OCI-LY3 (cell line): ENCODE data around the gene SNX25.
"Not testable (repeated sequence)": the region's sequence is repeated elsewhere in the genome, so short reads cannot be mapped to it uniquely, and the experiment has no call there.

Source experiments
- H2AFZ ChIP-seq: fragments of 200-600, 300-600 bp; shearing (Covaris generic); 2 replicates; pipeline ENCODE4 v1.6.0; 2014; ENCODE audit warnings: antibody characterized with exemption, low read depth, low read length
- H3K27ac ChIP-seq: fragments of 200-600, 300-600 bp; sonication (generic); 2 replicates; pipeline ENCODE4 v1.5.1; 2014; ENCODE audit warnings: mild to moderate bottlenecking, low read length, moderate library complexity, mixed read lengths
- H3K27me3 ChIP-seq: fragments of 200-600, 300-600 bp; sonication (generic); 2 replicates; pipeline ENCODE4 v1.6.1; 2014; ENCODE audit warnings: low read depth, low read length, mixed read lengths
- H3K36me3 ChIP-seq: fragments of 200-600, 300-600 bp; sonication (generic); replicated peaks from 2 replicates; pipeline ENCODE3; 2014; ENCODE audit warnings: low read depth, low read length, mixed read lengths
- H3K4me1 ChIP-seq: fragments of 300-600, 200-600 bp; sonication (generic); 2 replicates; pipeline ENCODE4 v1.6.1; 2014; ENCODE audit warnings: low read length, mixed read lengths
- H3K4me2 ChIP-seq: fragments of 200-600, 300-600 bp; sonication (generic); 2 replicates; pipeline ENCODE4 v1.6.1; 2014; ENCODE audit warnings: low read length, mixed read lengths
- H3K4me3 ChIP-seq: fragments of 300-600, 200-600 bp; sonication (generic); 2 replicates; pipeline ENCODE4 v1.5.1; 2014; ENCODE audit warnings: antibody characterized with exemption, mild to moderate bottlenecking, low read length, moderate library complexity
- H3K79me2 ChIP-seq: fragments of 300-600, 200-600 bp; shearing (Covaris generic); 2 replicates; pipeline ENCODE4 v1.6.1; 2014; ENCODE audit warnings: mild to moderate bottlenecking, low read length, mixed read lengths
- H3K9ac ChIP-seq: fragments of 300-600, 200-600 bp; shearing (Covaris generic); 2 replicates; pipeline ENCODE4 v1.6.0; 2014; ENCODE audit warnings: mild to moderate bottlenecking, low read length, moderate library complexity
- H3K9me3 ChIP-seq: fragments of 200-600, 300-600 bp; shearing (Covaris generic); 2 replicates; pipeline ENCODE4 v1.6.1; 2014; ENCODE audit warnings: low read length, mixed read lengths; ENCODE audit not compliant: insufficient read depth
- H4K20me1 ChIP-seq: fragments of 200-600, 300-600 bp; sonication (generic); 2 replicates; pipeline ENCODE4 v1.6.1; 2016; ENCODE audit warnings: low read length, mixed read lengths; ENCODE audit not compliant: insufficient read depth
- CTCF ChIP-seq: fragments of 200-600, 300-600 bp; sonication (generic); IDR thresholded peaks from 2 replicates; pipeline ENCODE4 v1.5.1; 2014; ENCODE audit warnings: antibody characterized with exemption, low read length, low read depth
- EZH2phosphoT487 ChIP-seq: fragments of 200-600 bp; shearing (Covaris generic); IDR thresholded peaks from 2 replicates; pipeline ENCODE4 v1.6.1; 2018; ENCODE audit warnings: antibody characterized with exemption, mixed run types, low read depth

SNX25 gene

GRCh38 chr4:185317880-185318279, 108.5 kb downstream of the SNX25 start:
- H3K79me2 ChIP-seq, result no peaks in the 10 kb centered on the region

GRCh38 chr4:185318679-185319078, 109.3 kb downstream of the SNX25 start:
- Histone ChIP-seq H3K4me2 (no peak overlapping the region), H3K4me3 (no peak overlapping the region), H3K27ac (no peak overlapping the region), H3K79me2 (no peaks in the 10 kb centered on the region), H3K36me3 (no peaks in the 10 kb centered on the region), H3K9me3 (no peaks in the 10 kb centered on the region), H4K20me1 (no peaks in the 10 kb centered on the region), H3K9ac (no peak overlapping the region), H2AFZ (no peak overlapping the region), H3K27me3 (no peaks in the 10 kb centered on the region), H3K4me1 (no peaks in the 10 kb centered on the region)
- no peak for TF ChIP-seq EZH2phosphoT487
- no peak for TF ChIP-seq CTCF

More at GRCh38 chr4:185317880-185318279, 108.5 kb downstream of the SNX25 start:
- H3K27me3 ChIP-seq, result no peaks in the 10 kb centered on the region
- no peak overlapping the region for H2AFZ ChIP-seq
- TF ChIP-seq EZH2phosphoT487, result no peak
- TF ChIP-seq CTCF, result no peak
- no peaks in the 10 kb centered on the region for H3K4me1 ChIP-seq
- H3K4me3 ChIP-seq, result no peak overlapping the region
- H3K27ac ChIP-seq, result no peak overlapping the region
- no peaks in the 10 kb centered on the region for H3K36me3 ChIP-seq
- H4K20me1 ChIP-seq, result no peaks in the 10 kb centered on the region
- H3K4me2 ChIP-seq, result no peak overlapping the region
- no peak overlapping the region for H3K9ac ChIP-seq
- no peaks in the 10 kb centered on the region for H3K9me3 ChIP-seq

- H4K20me1 ChIP-seq, result no peaks in the 10 kb centered on the region
- no peaks in the 10 kb centered on the region for H3K9me3 ChIP-seq
- no peaks in the 10 kb centered on the region for H3K4me1 ChIP-seq
- H3K9ac ChIP-seq, result no peak overlapping the region
- no peak overlapping the region for H2AFZ ChIP-seq
- H3K27ac ChIP-seq, result no peak overlapping the region
- H3K79me2 ChIP-seq, result no peaks in the 10 kb centered on the region
- H3K4me2 ChIP-seq, result no peak overlapping the region
- H3K27me3 ChIP-seq, result no peaks in the 10 kb centered on the region
- TF ChIP-seq EZH2phosphoT487, result no peak
- TF ChIP-seq CTCF, result no peak
- H3K4me3 ChIP-seq, result no peak overlapping the region
- H3K36me3 ChIP-seq, result no peaks in the 10 kb centered on the region
Measured at GRCh38 chr4:185322803-185323202, 113.4 kb downstream of the SNX25 start.

- no peak overlapping the region for H2AFZ ChIP-seq
- no peak overlapping the region for H3K4me2 ChIP-seq
- no peaks in the 10 kb centered on the region for H3K4me1 ChIP-seq
- no peak for TF ChIP-seq EZH2phosphoT487
- no peak overlapping the region for H3K9ac ChIP-seq
- H3K36me3 ChIP-seq, result no peaks in the 10 kb centered on the region
- H3K9me3 ChIP-seq, result no peaks in the 10 kb centered on the region
- no peaks in the 10 kb centered on the region for H4K20me1 ChIP-seq
- no peak overlapping the region for H3K4me3 ChIP-seq
- H3K27me3 ChIP-seq, result no peaks in the 10 kb centered on the region
- H3K27ac ChIP-seq, result no peak overlapping the region
- H3K79me2 ChIP-seq, result no peaks in the 10 kb centered on the region
Measured at GRCh38 chr4:185323606-185324005, 114.2 kb downstream of the SNX25 start.

- not testable (repeated sequence) for H3K4me3 ChIP-seq, H3K9me3 ChIP-seq, H3K4me2 ChIP-seq, H3K27ac ChIP-seq, H2AFZ ChIP-seq, H3K27me3 ChIP-seq, H4K20me1 ChIP-seq, H3K36me3 ChIP-seq, H3K79me2 ChIP-seq, H3K9ac ChIP-seq, H3K4me1 ChIP-seq
Measured at GRCh38 chr4:185324361-185324760, 115.0 kb downstream of the SNX25 start.

GRCh38 chr4:185325721-185326120, 116.3 kb downstream of the SNX25 start:
- not testable (repeated sequence) for H3K79me2 ChIP-seq, H2AFZ ChIP-seq, H3K36me3 ChIP-seq, H3K9ac ChIP-seq, H3K27ac ChIP-seq, H3K9me3 ChIP-seq, H3K4me2 ChIP-seq, H3K4me1 ChIP-seq, H4K20me1 ChIP-seq, H3K4me3 ChIP-seq, H3K27me3 ChIP-seq
